WTC11 (cell line): ENCODE measurements around the gene WDR5B. TPM values are rescaled to one million over a fixed set of nuclear protein-coding genes. Genes with fewer than 3 reads are reported as not detected.

Experiments
- ATAC-seq: fragments of 200-7000 bp; cut with Tn5 transposase; 2 replicates; pipeline ENCODE4 v1.10.0; 2021; ENCODE audit warnings: mild to moderate bottlenecking, moderate library complexity
- CTCF ChIA-PET: fragments of 300-600 bp; sonication (Branson Sonifier 250); formaldehyde crosslinking; loops from one replicate; lab custom pipeline; 2021; ENCODE audit warnings: antibody characterized with exemption; lab: Charles Lee
- POLR2A ChIA-PET: fragments of 350-600 bp; sonication (Branson Sonifier 250); formaldehyde crosslinking; loops from one replicate; lab custom pipeline; 2021; ENCODE audit warnings: antibody characterized with exemption; lab: Charles Lee
- DNase-seq: peaks from one replicate; pipeline ENCODE4 v3.0.0; 2021; ENCODE audit warnings: low spot score
- H3K27ac Mint-ChIP-seq: 2 replicates; pipeline ENCODE4 v1.8.0; 2021; ENCODE audit warnings: mixed read lengths
- H3K27me3 Mint-ChIP-seq: 2 replicates; pipeline ENCODE4 v1.8.0; 2021; ENCODE audit warnings: low read depth, mild to moderate bottlenecking, moderate library complexity, mixed read lengths
- H3K36me3 Mint-ChIP-seq: 2 replicates; pipeline ENCODE4 v1.8.0; 2021; ENCODE audit warnings: mixed read lengths
- H3K4me1 Mint-ChIP-seq: 2 replicates; pipeline ENCODE4 v1.8.0; 2022; ENCODE audit warnings: mixed read lengths
- H3K4me3 Mint-ChIP-seq: 2 replicates; pipeline ENCODE4 v1.8.0; 2021; ENCODE audit warnings: mild to moderate bottlenecking, moderate library complexity, mixed read lengths
- H3K9me3 Mint-ChIP-seq: 2 replicates; pipeline ENCODE4 v1.8.0; 2021; ENCODE audit warnings: mixed read lengths
- ATF2 ChIP-seq: sonication (generic); formaldehyde crosslinking; IDR thresholded peaks from 2 replicates; pipeline ENCODE4 v1.8.1; 2022; ENCODE audit warnings: low read depth, missing genetic modification reagents, borderline replicate concordance
- GABPB1 ChIP-seq: sonication (generic); formaldehyde crosslinking; IDR thresholded peaks from 2 replicates; pipeline ENCODE4 v1.8.1; 2023; ENCODE audit warnings: mild to moderate bottlenecking, missing genetic modification reagents
- JAZF1 ChIP-seq: fragments of 250-450 bp; sonication (Bioruptor Pico); IDR thresholded peaks from 2 replicates; pipeline ENCODE4 v1.9.0; 2021; ENCODE audit warnings: moderate library complexity, mild to moderate bottlenecking, inconsistent platforms
- MXD4 ChIP-seq: fragments of 250-450 bp; sonication (Bioruptor Pico); IDR thresholded peaks from 2 replicates; pipeline ENCODE4 v1.8.0; 2021; ENCODE audit warnings: mild to moderate bottlenecking, moderate library complexity, borderline replicate concordance
- MYBL2 ChIP-seq: sonication (generic); formaldehyde crosslinking; IDR thresholded peaks from 2 replicates; pipeline ENCODE4 v1.8.1; 2023; ENCODE audit warnings: mild to moderate bottlenecking, moderate library complexity, missing genetic modification reagents
- NR1H2 ChIP-seq: sonication (generic); formaldehyde crosslinking; IDR thresholded peaks from 2 replicates; pipeline ENCODE4 v1.9.0; 2021; ENCODE audit warnings: mild to moderate bottlenecking, moderate library complexity, missing genetic modification reagents
- PRDM15 ChIP-seq: sonication (generic); formaldehyde crosslinking; IDR thresholded peaks from 2 replicates; pipeline ENCODE4 v1.8.0; 2022; ENCODE audit warnings: missing genetic modification reagents
- TEAD1 ChIP-seq: sonication (generic); formaldehyde crosslinking; IDR thresholded peaks from 2 replicates; pipeline ENCODE4 v1.8.0; 2022; ENCODE audit warnings: mild to moderate bottlenecking, missing genetic modification reagents
- TEAD4 ChIP-seq: sonication (generic); formaldehyde crosslinking; IDR thresholded peaks from 2 replicates; pipeline ENCODE4 v1.8.0; 2022; ENCODE audit warnings: mild to moderate bottlenecking, missing genetic modification reagents
- ZBTB21 ChIP-seq: sonication (generic); formaldehyde crosslinking; IDR thresholded peaks from 2 replicates; pipeline ENCODE4 v1.8.1; 2023; ENCODE audit warnings: mild to moderate bottlenecking, missing genetic modification reagents, borderline replicate concordance
- ZNF317 ChIP-seq: sonication (generic); formaldehyde crosslinking; IDR thresholded peaks from 2 replicates; pipeline ENCODE4 v1.8.1; 2023; ENCODE audit warnings: low read depth, mild to moderate bottlenecking, moderate library complexity, missing genetic modification reagents, borderline replicate concordance
- ZNF512 ChIP-seq: sonication (generic); formaldehyde crosslinking; IDR thresholded peaks from 2 replicates; pipeline ENCODE4 v1.8.1; 2022; ENCODE audit warnings: missing genetic modification reagents, borderline replicate concordance
- total RNA-seq: library from RNA; stranded (reverse); gene quantifications from 3 replicates; pipeline ENCODE4 v1.2.3, GENCODE V29; 2021

WDR5B gene
- total RNA-seq, 1 experiment from 2014 or later, result 2.8 TPM

GRCh38 chr3:122397201-122397600 is 18.7 kb downstream of the WDR5B start (continued):
- TF ChIP-seq TEAD1 (CRISPR knock-in tag) (no peak), ATF2 (CRISPR knock-in tag) (no peak)

- no peak for TF ChIP-seq TEAD4
- TF ChIP-seq PRDM15 (CRISPR knock-in tag), result no peak
- no peak for TF ChIP-seq JAZF1 (CRISPR knock-in tag)
- TF ChIP-seq MXD4 (CRISPR knock-in tag), result no peak
- peaks cover 5% of the 10 kb centered on the region; the same call in 1 of the 2 replicates for H3K9me3 Mint-ChIP-seq
- no peak overlapping the region for H3K4me3 Mint-ChIP-seq
- peaks cover 8% of the 10 kb centered on the region; the same call in 1 of the 2 replicates for H3K36me3 Mint-ChIP-seq
- H3K27ac Mint-ChIP-seq, result no peak overlapping the region; the same call in 1 of the 2 replicates
- H3K4me1 Mint-ChIP-seq, result peaks cover 19% of the 10 kb centered on the region
- no peaks in the 10 kb centered on the region for H3K27me3 Mint-ChIP-seq
- ATAC-seq, result no peak
- POLR2A ChIA-PET, result no interaction called here
- DNase-seq, result no peak
- CTCF ChIA-PET, result interaction anchor here (0.9 kb wide), 1 partner anchor 13 kb away, joined by 4 read pairs; the partner anchor contains the start of gene FAM162A
These were observed 19.4 kb downstream of the WDR5B start for GRCh38 chr3:122396511-122396910.

- no peak for ATAC-seq
- no peaks in the 10 kb centered on the region for H3K27me3 Mint-ChIP-seq
- no peak for TF ChIP-seq MXD4 (CRISPR knock-in tag)
- no peak for TF ChIP-seq ZNF512
- TF ChIP-seq ZNF317, result no peak
- TF ChIP-seq NR1H2 (CRISPR knock-in tag), result no peak
- H3K27ac Mint-ChIP-seq, result no peak overlapping the region
- peaks cover 19% of the 10 kb centered on the region for H3K4me1 Mint-ChIP-seq
- no peak for DNase-seq
- H3K36me3 Mint-ChIP-seq, result peaks cover 8% of the 10 kb centered on the region; the same call in 1 of the 2 replicates
- ChIA-PET CTCF (interaction anchor here (0.7 to 0.9 kb wide), 2 partner anchors 12 to 284 kb away, joined by 4 read pairs; partner anchors contain the start of gene FAM162A), POLR2A (no interaction called here)
- H3K4me3 Mint-ChIP-seq, result no peak overlapping the region
- peaks cover 5% of the 10 kb centered on the region; the same call in 1 of the 2 replicates for H3K9me3 Mint-ChIP-seq
These were observed 20.3 kb downstream of the WDR5B start for GRCh38 chr3:122395582-122395981.

GRCh38 chr3:122394173-122394572 is 21.7 kb downstream of the WDR5B start:
- no peak overlapping the region for H3K4me3 Mint-ChIP-seq
- H3K27me3 Mint-ChIP-seq, result no peaks in the 10 kb centered on the region
- ChIA-PET CTCF (interaction anchor here (1.7 to 1.8 kb wide), 2 partner anchors 10 to 285 kb away, joined by 35 to 40 read pairs; partner anchors contain the start of genes FAM162A, MIX23 and PARP14), POLR2A (no interaction called here)
- H3K4me1 Mint-ChIP-seq, result peaks cover 19% of the 10 kb centered on the region
- H3K27ac Mint-ChIP-seq, result peak overlapping the region; percentile 89
- TF ChIP-seq GABPB1 (CRISPR knock-in tag) (no peak), JAZF1 (CRISPR knock-in tag) (no peak), ZBTB21 (no peak), MYBL2 (CRISPR knock-in tag) (no peak)
- H3K9me3 Mint-ChIP-seq, result no peaks in the 10 kb centered on the region
- H3K36me3 Mint-ChIP-seq, result peaks cover 8% of the 10 kb centered on the region; the same call in 1 of the 2 replicates
- ATAC-seq (no peak), DNase-seq (no peak)
